ENCODE results near the gene GIMAP7. TPM values are rescaled to one million over a fixed set of nuclear protein-coding genes. Genes with fewer than 3 reads are reported as not detected.
"Not testable (repeated sequence)": the region's sequence is repeated elsewhere in the genome, so short reads cannot be mapped to it uniquely, and the experiment has no call there.

The GIMAP7 gene
- total and polyA plus RNA-seq, 7 experiments from 2014 or later, result 66.3 to 1,293 (median 549) TPM

DNA sequence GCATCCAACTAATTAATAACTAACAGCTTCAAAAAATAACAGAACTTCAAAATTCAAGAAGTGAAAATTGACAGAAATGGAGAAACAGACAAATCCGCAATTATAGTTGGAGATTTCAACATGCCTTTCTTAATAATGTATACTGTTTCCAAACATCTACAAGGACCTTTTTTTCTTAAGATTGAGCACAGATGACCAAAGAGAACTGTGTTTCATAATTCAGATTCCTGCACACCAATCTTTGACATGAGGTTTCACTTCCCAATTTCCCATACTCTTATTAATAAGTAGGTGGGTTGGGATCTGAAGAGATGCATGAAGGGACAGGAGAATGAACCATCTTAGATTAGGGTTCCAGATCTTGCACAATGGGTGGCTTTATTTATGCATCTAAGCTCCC is 24.9 kb upstream of the GIMAP7 start:
- no peaks in the 10 kb centered on the region for H3K27me3 Mint-ChIP-seq
- no peak overlapping the region for H3K4me3 ChIP-seq (ENCODE audit: low read length)
- H3K36me3 Mint-ChIP-seq, result peaks cover 16 to 69% (median 33%) of the 10 kb centered on the region in 5 donors
- H3K36me3 ChIP-seq (ENCODE audit: control insufficient read depth in 2 of 3, insufficient read depth in 3 of 3, low read length in 3 of 3), result no peaks in the 10 kb centered on the region
- peaks cover 22 to 84% (median 76%) of the 10 kb centered on the region in 7 donors for H3K4me1 Mint-ChIP-seq
- H3K9me3 ChIP-seq (ENCODE audit: control insufficient read depth in 2 of 3, low read length in 3 of 3), result no peaks in the 10 kb centered on the region
- peaks cover 0 to 26% (median 5%) of the 10 kb centered on the region in 11 donors for H3K9me3 Mint-ChIP-seq
- ChIA-PET POLR2A (interaction anchor here (1.1 to 2.0 kb wide), 7 partner anchors 8 to 78 kb away, joined by 3 to 10 read pairs (median 5); no protein-coding TSS in a partner anchor), CTCF (interaction anchor here (0.6 kb wide), 1 partner anchor 206 kb away, joined by 3 read pairs; no protein-coding TSS in a partner anchor)
- no peaks in the 10 kb centered on the region for H3K27me3 ChIP-seq (ENCODE audit: control insufficient read depth in 2 of 2, insufficient read depth in 2 of 2, low read length in 2 of 2)
- H3K4me3 Mint-ChIP-seq, result peak overlapping the region in 1 of 10 donors; percentile 43
- peak; percentile 60 for ATAC-seq
- intact Hi-C loops (cut with micrococcal nuclease), result no loop called here
- H3K27ac ChIP-seq (ENCODE audit: low read depth, low read length), result no peak overlapping the region
- peak overlapping the region in 4 of 9 donors; percentile 5 to 99 (median 70) for H3K27ac Mint-ChIP-seq
- peaks cover 12 to 28% of the 10 kb centered on the region in 2 donors for H3K4me1 ChIP-seq (ENCODE audit: control insufficient read depth in 2 of 2, insufficient read depth in 2 of 2, low read length in 2 of 2)
- no peak for DNase-seq

DNA sequence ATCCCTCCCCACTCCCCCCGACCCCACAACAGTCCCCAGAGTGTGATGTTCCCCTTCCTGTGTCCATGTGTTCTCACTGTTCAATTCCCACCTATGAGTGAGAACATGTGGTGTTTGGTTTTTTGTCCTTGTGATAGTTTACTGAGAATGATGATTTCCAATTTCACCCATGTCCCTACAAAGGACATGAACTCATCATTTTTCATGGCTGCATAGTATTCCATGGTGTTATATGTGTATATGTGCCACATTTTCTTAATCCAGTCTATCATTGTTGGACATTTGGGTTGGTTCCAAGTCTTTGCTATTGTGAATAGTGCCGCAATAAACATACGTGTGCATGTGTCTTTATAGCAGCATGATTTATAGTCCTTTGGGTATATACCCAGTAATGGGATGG is 21.2 kb upstream of the GIMAP7 start:
- H3K9me3 ChIP-seq (ENCODE audit: control insufficient read depth in 2 of 3, low read length in 3 of 3); H3K4me3 Mint-ChIP-seq; H3K4me3 ChIP-seq (ENCODE audit: low read length); H3K27me3 Mint-ChIP-seq; H3K36me3 ChIP-seq (ENCODE audit: control insufficient read depth in 2 of 3, insufficient read depth in 3 of 3, low read length in 3 of 3); H3K4me1 ChIP-seq (ENCODE audit: control insufficient read depth in 2 of 2, insufficient read depth in 2 of 2, low read length in 2 of 2); H3K27ac ChIP-seq (ENCODE audit: low read depth, low read length); ATAC-seq; DNase-seq; H3K27ac Mint-ChIP-seq; CTCF ChIA-PET; H3K27me3 ChIP-seq (ENCODE audit: control insufficient read depth in 2 of 2, insufficient read depth in 2 of 2, low read length in 2 of 2); intact Hi-C loops (cut with micrococcal nuclease): not testable (repeated sequence)
- peaks cover 30 to 73% (median 41%) of the 10 kb centered on the region in 5 donors for H3K36me3 Mint-ChIP-seq
- peaks cover 16 to 77% (median 72%) of the 10 kb centered on the region in 7 donors for H3K4me1 Mint-ChIP-seq
- peaks cover 6 to 43% (median 21%) of the 10 kb centered on the region in 11 donors for H3K9me3 Mint-ChIP-seq
- POLR2A ChIA-PET, result interaction anchor here (0.9 kb wide), 1 partner anchor 8 kb away, joined by 4 read pairs; no protein-coding TSS in a partner anchor

DNA sequence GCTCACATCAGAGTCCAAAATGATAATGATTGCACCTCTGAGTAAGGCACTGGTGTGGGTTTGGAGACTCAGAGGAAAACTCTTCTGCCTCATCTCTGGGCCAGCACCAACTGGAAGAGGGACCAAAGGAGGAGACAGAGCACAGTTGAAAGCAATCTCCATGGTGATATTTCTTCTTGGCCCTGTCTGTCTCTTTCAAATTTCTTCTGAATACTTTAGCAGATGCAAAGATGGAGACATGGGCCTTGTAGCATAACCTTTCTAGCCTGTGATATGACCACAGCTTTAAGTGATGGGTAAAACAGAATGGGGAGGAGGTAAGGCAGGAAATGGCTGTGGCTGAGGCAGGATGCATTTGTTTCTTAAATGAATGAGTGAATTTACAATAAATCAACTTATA is 12.2 kb upstream of the GIMAP7 start:
- Histone ChIP-seq H3K27ac (ENCODE audit: low read depth, low read length) (peak overlapping the region; percentile 71), H3K27me3 (ENCODE audit: control insufficient read depth in 2 of 2, insufficient read depth in 2 of 2, low read length in 2 of 2) (no peaks in the 10 kb centered on the region), H3K36me3 (ENCODE audit: control insufficient read depth in 2 of 3, insufficient read depth in 3 of 3, low read length in 3 of 3) (no peaks in the 10 kb centered on the region), H3K4me1 (ENCODE audit: control insufficient read depth in 2 of 2, insufficient read depth in 2 of 2, low read length in 2 of 2) (peaks cover 34 to 46% of the 10 kb centered on the region in 2 donors), H3K9me3 (ENCODE audit: control insufficient read depth in 2 of 3, low read length in 3 of 3) (no peaks in the 10 kb centered on the region), H3K4me3 (ENCODE audit: low read length) (peak overlapping the region; percentile 15)
- H3K9me3 Mint-ChIP-seq, result peaks cover 2 to 45% (median 34%) of the 10 kb centered on the region in 11 donors
- ChIA-PET POLR2A (interaction anchor here (0.6 to 11.9 kb wide), 16 partner anchors 11 to 253 kb away, joined by 3 to 320 read pairs (median 6); partner anchors contain the start of genes GIMAP1, GIMAP4, GIMAP7 and GIMAP8), CTCF (interaction anchor here (0.7 to 2.0 kb wide), 8 partner anchors 9 to 67 kb away, joined by 3 to 9 read pairs (median 4); partner anchors contain the start of gene GIMAP7)
- H3K36me3 Mint-ChIP-seq, result peaks cover 27 to 63% (median 36%) of the 10 kb centered on the region in 5 donors
- DNase-seq, result peak in 7 of 9 donors; percentile 54 to 80 (median 71)
- peak overlapping the region; percentile 90 to 98 (median 94) for H3K27ac Mint-ChIP-seq
- intact Hi-C loops (cut with micrococcal nuclease), result loop anchor here (1.0 kb wide), 2 partner anchors 8 to 18 kb away; no protein-coding TSS in a partner anchor
- ATAC-seq, result peak; percentile 95
- H3K4me1 Mint-ChIP-seq, result peaks cover 38 to 98% (median 93%) of the 10 kb centered on the region in 7 donors
- peak overlapping the region; percentile 55 to 93 (median 70) for H3K4me3 Mint-ChIP-seq
- no peaks in the 10 kb centered on the region for H3K27me3 Mint-ChIP-seq

DNA sequence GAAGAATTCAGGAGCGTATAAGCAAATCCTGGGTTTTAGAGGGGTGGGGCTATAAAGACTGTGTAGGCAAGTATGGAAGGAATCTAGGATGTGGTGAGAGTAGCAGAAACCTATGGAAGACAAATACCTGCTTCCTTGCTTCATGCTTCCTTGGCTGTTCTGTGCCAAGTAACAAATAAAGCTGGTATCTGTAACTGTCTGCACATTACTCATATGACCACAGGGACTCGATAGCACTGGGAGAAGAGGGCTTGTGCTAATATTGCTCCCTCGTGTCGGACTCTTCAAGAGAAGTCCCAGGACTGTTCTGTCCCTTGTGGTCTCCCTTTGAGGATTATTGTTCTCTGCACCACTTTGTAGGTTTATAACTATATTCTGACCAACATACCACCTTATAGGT is 11.5 kb upstream of the GIMAP7 start:
- Histone ChIP-seq H3K27me3 (ENCODE audit: control insufficient read depth in 2 of 2, insufficient read depth in 2 of 2, low read length in 2 of 2) (no peaks in the 10 kb centered on the region), H3K36me3 (ENCODE audit: control insufficient read depth in 2 of 3, insufficient read depth in 3 of 3, low read length in 3 of 3) (no peaks in the 10 kb centered on the region), H3K4me3 (ENCODE audit: low read length) (peak overlapping the region; percentile 7), H3K9me3 (ENCODE audit: control insufficient read depth in 2 of 3, low read length in 3 of 3) (no peaks in the 10 kb centered on the region), H3K27ac (ENCODE audit: low read depth, low read length) (peak overlapping the region; percentile 71), H3K4me1 (ENCODE audit: control insufficient read depth in 2 of 2, insufficient read depth in 2 of 2, low read length in 2 of 2) (peaks cover 34 to 52% of the 10 kb centered on the region in 2 donors)
- no peak for ATAC-seq
- no peaks in the 10 kb centered on the region for H3K27me3 Mint-ChIP-seq
- peaks cover 21 to 60% (median 29%) of the 10 kb centered on the region in 5 donors for H3K36me3 Mint-ChIP-seq
- POLR2A ChIA-PET, result interaction anchor here (0.6 to 11.9 kb wide), 15 partner anchors 11 to 241 kb away, joined by 3 to 320 read pairs (median 7); partner anchors contain the start of genes GIMAP1, GIMAP4, GIMAP7 and GIMAP8
- H3K4me1 Mint-ChIP-seq, result peaks cover 38 to 98% (median 93%) of the 10 kb centered on the region in 7 donors
- DNase-seq, result no peak
- CTCF ChIA-PET, result interaction anchor here (1.0 to 2.0 kb wide), 5 partner anchors 12 to 66 kb away, joined by 3 to 9 read pairs (median 4); partner anchors contain the start of gene GIMAP7
- peaks cover 0 to 38% (median 28%) of the 10 kb centered on the region in 11 donors for H3K9me3 Mint-ChIP-seq
- intact Hi-C loops (cut with micrococcal nuclease), result loop anchor here in 1 of 2 donors (1.0 kb wide), 1 partner anchor 22 kb away; no protein-coding TSS in a partner anchor
- peak overlapping the region; percentile 61 to 93 (median 72) for H3K4me3 Mint-ChIP-seq
- peak overlapping the region; percentile 90 to 98 (median 94) for H3K27ac Mint-ChIP-seq

DNA sequence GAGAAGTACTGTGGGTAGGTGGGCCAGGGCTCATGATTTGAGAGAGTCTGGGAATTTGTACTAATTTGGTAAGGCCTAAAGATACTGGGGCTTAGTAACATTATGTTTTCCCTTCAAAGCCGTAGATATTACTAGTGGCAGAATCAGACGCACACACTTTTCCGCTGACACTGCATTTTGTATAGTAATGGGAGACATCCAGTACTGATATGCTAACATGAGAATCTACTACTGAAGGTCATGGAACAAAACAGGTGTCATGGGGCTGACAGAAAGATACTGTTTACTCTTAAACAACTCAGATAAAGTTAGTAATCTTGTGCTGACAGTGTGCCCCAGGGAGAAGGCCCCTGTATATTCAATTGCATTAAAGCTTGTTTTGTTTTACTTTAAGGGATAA is 11.1 kb upstream of the GIMAP7 start:
- H3K4me3 ChIP-seq (ENCODE audit: low read length), result peak overlapping the region; percentile 7
- no peaks in the 10 kb centered on the region for H3K36me3 ChIP-seq (ENCODE audit: control insufficient read depth in 2 of 3, insufficient read depth in 3 of 3, low read length in 3 of 3)
- no peaks in the 10 kb centered on the region for H3K27me3 ChIP-seq (ENCODE audit: control insufficient read depth in 2 of 2, insufficient read depth in 2 of 2, low read length in 2 of 2)
- peak overlapping the region; percentile 61 to 93 (median 72) for H3K4me3 Mint-ChIP-seq
- H3K27me3 Mint-ChIP-seq, result no peaks in the 10 kb centered on the region
- intact Hi-C loops (cut with micrococcal nuclease), result loop anchor here in 1 of 2 donors (1.0 kb wide), 1 partner anchor 22 kb away; no protein-coding TSS in a partner anchor
- ChIA-PET CTCF (interaction anchor here (1.6 to 2.0 kb wide), 2 partner anchors 10 to 51 kb away, joined by 4 to 7 read pairs; no protein-coding TSS in a partner anchor), POLR2A (interaction anchor here (0.8 to 11.9 kb wide), 11 partner anchors 12 to 245 kb away, joined by 3 to 320 read pairs (median 8); partner anchors contain the start of genes GIMAP1, GIMAP4, GIMAP7 and GIMAP8)
- H3K36me3 Mint-ChIP-seq, result peaks cover 18 to 55% (median 25%) of the 10 kb centered on the region in 5 donors
- peaks cover 41 to 98% (median 93%) of the 10 kb centered on the region in 7 donors for H3K4me1 Mint-ChIP-seq
- peaks cover 34 to 56% of the 10 kb centered on the region in 2 donors for H3K4me1 ChIP-seq (ENCODE audit: control insufficient read depth in 2 of 2, insufficient read depth in 2 of 2, low read length in 2 of 2)
- DNase-seq, result peak in 1 of 9 donors; percentile 72
- peaks cover 0 to 34% (median 24%) of the 10 kb centered on the region in 11 donors for H3K9me3 Mint-ChIP-seq
- peak overlapping the region; percentile 90 to 98 (median 94) for H3K27ac Mint-ChIP-seq
- peak overlapping the region; percentile 71 for H3K27ac ChIP-seq (ENCODE audit: low read depth, low read length)
- ATAC-seq, result no peak
- H3K9me3 ChIP-seq (ENCODE audit: control insufficient read depth in 2 of 3, low read length in 3 of 3), result no peaks in the 10 kb centered on the region

DNA sequence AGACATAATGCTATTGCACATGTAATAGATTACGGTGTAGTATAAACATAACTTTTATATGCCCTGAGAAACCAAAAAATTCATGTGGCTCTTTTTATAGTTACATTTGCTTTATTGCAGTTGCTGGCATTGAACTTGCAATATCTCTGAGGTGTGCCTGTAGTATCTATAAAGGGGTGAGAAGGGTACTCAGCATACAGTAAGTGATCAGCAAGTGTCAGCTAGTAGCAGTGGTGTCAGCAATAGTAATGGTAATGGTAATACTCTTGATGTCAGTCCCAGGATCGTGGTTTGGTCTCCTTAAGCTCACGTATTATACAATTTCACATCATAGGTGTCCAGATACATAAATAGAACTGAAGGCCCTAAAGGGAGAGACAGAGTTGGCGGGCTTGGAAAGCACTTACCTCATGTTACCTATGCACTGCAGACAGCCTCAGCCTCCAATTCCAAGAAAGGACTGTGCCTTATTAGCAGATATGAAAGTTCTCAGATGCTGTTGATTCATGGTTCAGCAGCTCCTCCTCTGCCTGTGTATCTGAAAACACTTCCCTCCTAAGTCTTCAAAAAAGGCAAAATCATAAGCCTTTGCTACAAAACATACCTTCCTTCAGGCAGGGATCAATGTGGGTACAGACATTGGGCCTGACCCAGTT is 6.6 kb upstream of the GIMAP7 start:
- no peaks in the 10 kb centered on the region for H3K27me3 Mint-ChIP-seq
- Histone ChIP-seq H3K27ac (ENCODE audit: low read depth, low read length) (peak overlapping the region; percentile 74), H3K27me3 (ENCODE audit: control insufficient read depth in 2 of 2, insufficient read depth in 2 of 2, low read length in 2 of 2) (no peaks in the 10 kb centered on the region), H3K36me3 (ENCODE audit: control insufficient read depth in 2 of 3, insufficient read depth in 3 of 3, low read length in 3 of 3) (no peaks in the 10 kb centered on the region), H3K4me1 (ENCODE audit: control insufficient read depth in 2 of 2, insufficient read depth in 2 of 2, low read length in 2 of 2) (peaks cover 61 to 93% of the 10 kb centered on the region in 2 donors), H3K4me3 (ENCODE audit: low read length) (peak overlapping the region; percentile 52), H3K9me3 (ENCODE audit: control insufficient read depth in 2 of 3, low read length in 3 of 3) (no peaks in the 10 kb centered on the region)
- peak overlapping the region; percentile 67 to 99 (median 88) for H3K4me3 Mint-ChIP-seq
- H3K36me3 Mint-ChIP-seq, result peaks cover 3 to 35% (median 7%) of the 10 kb centered on the region in 5 donors
- peaks cover 2 to 19% (median 10%) of the 10 kb centered on the region in 11 donors for H3K9me3 Mint-ChIP-seq
- ATAC-seq, result peak; percentile 56
- H3K27ac Mint-ChIP-seq, result peak overlapping the region; percentile 92 to 98 (median 95)
- peak in 1 of 9 donors; percentile 22 for DNase-seq
- ChIA-PET POLR2A (interaction anchor here (0.6 to 11.9 kb wide), 23 partner anchors 8 to 370 kb away, joined by 3 to 320 read pairs (median 4); partner anchors contain the start of genes GIMAP1, GIMAP4, GIMAP5 and GIMAP7), CTCF (interaction anchor here (0.9 to 3.1 kb wide), 7 partner anchors 24 to 251 kb away, joined by 3 to 21 read pairs (median 4); partner anchors contain the start of gene GIMAP8)
- peaks cover 54 to 98% (median 94%) of the 10 kb centered on the region in 7 donors for H3K4me1 Mint-ChIP-seq
- intact Hi-C loops (cut with micrococcal nuclease), result loop anchor here in 1 of 2 donors (1.0 kb wide), 3 partner anchors 8 to 60 kb away; no protein-coding TSS in a partner anchor
